ENCODE results near the gene DRAXIN. TPM values are rescaled to one million over a fixed set of nuclear protein-coding genes. Genes with fewer than 3 reads are reported as not detected.

Gene DRAXIN
- total RNA-seq, 1 experiment from 2014 or later: 0.25 TPM

GRCh38 chr1:11685210-11685752, 6.2 kb upstream of the DRAXIN start:
- DNase-seq (ENCODE audit: low read depth): no peak

- DNase-seq (ENCODE audit: low read depth): no peak
Measured at GRCh38 chr1:11688506-11688905, 3.0 kb upstream of the DRAXIN start.

GRCh38 chr1:11690397-11691301, 861 bp upstream of the DRAXIN start:
- DNase-seq (ENCODE audit: low read depth): no peak

GRCh38 chr1:11691928-11692711, 610 bp downstream of the DRAXIN start:
- DNase-seq (ENCODE audit: low read depth): no peak

GRCh38 chr1:11693024-11693590, 1.6 kb downstream of the DRAXIN start:
- peak; percentile 96 for DNase-seq (ENCODE audit: low read depth)

GRCh38 chr1:11693917-11694316, 2.4 kb downstream of the DRAXIN start:
- no peak for DNase-seq (ENCODE audit: low read depth)

- DNase-seq (ENCODE audit: low read depth): no peak
Measured at GRCh38 chr1:11695861-11696260, 4.4 kb downstream of the DRAXIN start.

- no peak for DNase-seq (ENCODE audit: low read depth)
Measured at GRCh38 chr1:11697188-11697892, 5.8 kb downstream of the DRAXIN start.

- no peak for DNase-seq (ENCODE audit: low read depth)
Measured at GRCh38 chr1:11697893-11698210, 6.3 kb downstream of the DRAXIN start.

- DNase-seq (ENCODE audit: low read depth): no peak
Measured at GRCh38 chr1:11700601-11701467, 9.3 kb downstream of the DRAXIN start.

- DNase-seq (ENCODE audit: low read depth): peak; percentile 29
Measured at GRCh38 chr1:11701551-11701961, 10.0 kb downstream of the DRAXIN start.

GRCh38 chr1:11701981-11702803, 10.7 kb downstream of the DRAXIN start:
- no peak for DNase-seq (ENCODE audit: low read depth)

- no peak for DNase-seq (ENCODE audit: low read depth)
Measured at GRCh38 chr1:11703357-11704193, 12.1 kb downstream of the DRAXIN start.

GRCh38 chr1:11704194-11704529, 12.7 kb downstream of the DRAXIN start:
- DNase-seq (ENCODE audit: low read depth): no peak

- DNase-seq (ENCODE audit: low read depth): no peak
Measured at GRCh38 chr1:11704691-11705475, 13.4 kb downstream of the DRAXIN start.

GRCh38 chr1:11705596-11705995, 14.1 kb downstream of the DRAXIN start:
- DNase-seq (ENCODE audit: low read depth): no peak

GRCh38 chr1:11706292-11706691, 14.8 kb downstream of the DRAXIN start:
- no peak for DNase-seq (ENCODE audit: low read depth)

GRCh38 chr1:11707621-11708276, 16.2 kb downstream of the DRAXIN start:
- DNase-seq (ENCODE audit: low read depth): peak; percentile 36

Data from M059J (cell line).